K562 (cell line): ENCODE results near the gene PSMA5. TPM values are rescaled to one million over a fixed set of nuclear protein-coding genes. Genes with fewer than 3 reads are reported as not detected.

Experiments used
- CCNT2 ChIP-seq: IDR thresholded peaks from 2 replicates; pipeline ENCODE4 v1.6.1; 2011; ENCODE audit warnings: borderline replicate concordance, low read depth, mild to moderate bottlenecking, moderate library complexity, mixed read lengths, low read length; ENCODE audit not compliant: insufficient read length; ENCODE audit errors: extremely low read depth
- DDX20 ChIP-seq: fragments of 450-650 bp; IDR thresholded peaks from 2 replicates; pipeline ENCODE4 v1.6.1; 2016; ENCODE audit warnings: missing genetic modification characterization, low read depth, mild to moderate bottlenecking, missing compliant biosample characterization, moderate library complexity
- E2F8 ChIP-seq: fragments of 450-650 bp; IDR thresholded peaks from 2 replicates; pipeline ENCODE4 v1.7.1; 2018; ENCODE audit warnings: mild to moderate bottlenecking, low read depth; ENCODE audit not compliant: partially characterized antibody
- ELF2 ChIP-seq: fragments of 250-450 bp; sonication (Bioruptor Pico); IDR thresholded peaks from 2 replicates; pipeline ENCODE4 v1.5.0; 2021; ENCODE audit warnings: mild to moderate bottlenecking
- GTF2F1 ChIP-seq: IDR thresholded peaks from 2 replicates; pipeline ENCODE4 v1.6.1; 2011; ENCODE audit warnings: low read depth, low read length, improper control_type of control experiment
- HNRNPUL1 ChIP-seq: fragments of 200-400 bp; formaldehyde crosslinking; IDR thresholded peaks from 2 replicates; pipeline ENCODE4 v1.6.1; 2017; ENCODE audit warnings: low read length
- MCM5 ChIP-seq: fragments of 450-650 bp; IDR thresholded peaks from 2 replicates; pipeline ENCODE4 v1.6.1; 2016; ENCODE audit warnings: low read depth
- MLX ChIP-seq, 2 experiments: fragments of 450-650 bp in 1 of 2; sonication (generic) in 1 of 2; formaldehyde crosslinking; conservative IDR thresholded peaks; 2 replicates each; pipeline versions ENCODE4 v1.4.0 to v1.8.1; 2020 to 2022; ENCODE audit warnings: mild to moderate bottlenecking in 1 of 2, missing genetic modification reagents in 1 of 2
- OTX1 ChIP-seq: fragments of 450-650 bp; formaldehyde crosslinking; IDR thresholded peaks from 2 replicates; pipeline ENCODE4 v1.4.0; 2022; ENCODE audit warnings: mild to moderate bottlenecking
- RHOXF2B ChIP-seq: fragments of 250-450 bp; sonication (Bioruptor Pico); conservative IDR thresholded peaks from 2 replicates; pipeline ENCODE4 v1.5.1; 2021
- SNAPC5 ChIP-seq: fragments of 250-450 bp; sonication (Bioruptor Pico); IDR thresholded peaks from 2 replicates; pipeline ENCODE4 v1.8.0; 2021; ENCODE audit warnings: moderate library complexity, mild to moderate bottlenecking, inconsistent platforms
- SRF ChIP-seq, 2 experiments: fragments of 250-450, 450-650 bp in 1 of 2; sonication (Bioruptor Pico) in 1 of 2; sonication (generic) in 1 of 2; formaldehyde crosslinking; IDR thresholded peaks; 2 replicates each; pipeline versions ENCODE4 v1.5.0 to v1.5.1; 2020 to 2022; ENCODE audit warnings: mild to moderate bottlenecking in 1 of 2, missing genetic modification reagents in 1 of 2
- TEAD2 ChIP-seq: fragments of 450-650 bp; IDR thresholded peaks from 2 replicates; pipeline ENCODE4 v1.6.1; 2016; ENCODE audit warnings: missing genetic modification characterization, control low read depth, missing compliant biosample characterization
- YBX1 ChIP-seq: fragments of 450-650 bp; IDR thresholded peaks from 2 replicates; pipeline ENCODE4 v1.7.1; 2016; ENCODE audit warnings: mild to moderate bottlenecking
- ZBTB26 ChIP-seq: fragments of 450-650 bp; formaldehyde crosslinking; IDR thresholded peaks from 2 replicates; pipeline ENCODE4 v1.4.0; 2022; ENCODE audit warnings: missing genetic modification characterization
- ZFP1 ChIP-seq: fragments of 450-650 bp; formaldehyde crosslinking; IDR thresholded peaks from 2 replicates; pipeline ENCODE4 v1.4.0; 2020; ENCODE audit warnings: mild to moderate bottlenecking, mixed read lengths
- ZFP91 ChIP-seq: sonication (generic); formaldehyde crosslinking; IDR thresholded peaks from 2 replicates; pipeline ENCODE4 v1.8.0; 2022; ENCODE audit warnings: mild to moderate bottlenecking, missing genetic modification reagents
- ZKSCAN3 ChIP-seq: fragments of 250-450 bp; sonication (Bioruptor Pico); IDR thresholded peaks from 2 replicates; pipeline ENCODE4 v1.4.0; 2020
- ZNF280B ChIP-seq: fragments of 250-450 bp; sonication (Bioruptor Pico); IDR thresholded peaks from 2 replicates; pipeline ENCODE4 v1.5.1; 2021; ENCODE audit warnings: mild to moderate bottlenecking
- ZNF324 ChIP-seq: fragments of 250-450 bp; sonication (Bioruptor Pico); IDR thresholded peaks from 2 replicates; pipeline ENCODE4 v1.4.0; 2020; ENCODE audit warnings: mild to moderate bottlenecking
- ZNF584 ChIP-seq: fragments of 200-800 bp; sonication (Bioruptor generic); IDR thresholded peaks from 2 replicates; pipeline ENCODE4 v1.6.1; 2016; ENCODE audit warnings: low read depth, mild to moderate bottlenecking, missing genetic modification characterization, missing compliant biosample characterization
- polyA plus RNA-seq, 8 experiments: library from polyadenylated mRNA; depleted of rRNA in 4 of 8; stranded (reverse) in 5 of 8; unstranded in 3 of 8; fragments of >200 nt; fragmentation: Nextera tagmentation in 2 of 8; fragmentation: Illumina TruSeq in 1 of 8; extraction: Ambion mirVana in 2 of 8; extraction: Trizol in 1 of 8; gene quantifications; 2 replicates each; pipeline versions ENCODE4 v1.2.1 to v1.2.3, GENCODE V29; 2011 to 2014; ENCODE audit warnings: inconsistent platforms in 1 of 8, missing spikeins in 1 of 8
- total RNA-seq, 7 experiments: library from RNA; depleted of rRNA in 6 of 7; stranded (reverse); fragments of >200 nt in 6 of 7; fragmentation: Illumina TruSeq in 2 of 7; extraction: Trizol in 2 of 7; gene quantifications; 2 replicates each; pipeline versions ENCODE4 v1.2.1 to v1.2.3, GENCODE V29; 2011 to 2021; ENCODE audit warnings: low replicate concordance in 1 of 7

PSMA5 gene
- total and polyA plus RNA-seq, 9 of the 15 experiments (the other 6 are each of a cell fraction or from before 2014, with no cell fraction given): 82.6 to 542 (median 287) TPM

- TF ChIP-seq ZFP91 (CRISPR knock-in tag) (no peak), ZNF280B (CRISPR knock-in tag) (no peak), ZFP1 (CRISPR knock-in tag) (no peak), SNAPC5 (CRISPR knock-in tag) (no peak), ZNF584 (CRISPR knock-in tag) (peak; percentile 51; the same call in 1 of the 2 replicates), MLX (CRISPR knock-in tag; conservative IDR thresholded peaks at IDR 0.05) (no peak), RHOXF2B (no peak), CCNT2 (no peak), HNRNPUL1 (no peak), ZKSCAN3 (CRISPR knock-in tag) (peak; percentile 70; the same call in 1 of the 2 replicates), GTF2F1 (no peak), TEAD2 (tag) (no peak), DDX20 (no peak), MCM5 (no peak), ZNF324 (CRISPR knock-in tag) (no peak), YBX1 (no peak), ZBTB26 (no peak), E2F8 (peak; percentile 71), ELF2 (CRISPR knock-in tag) (no peak), OTX1 (CRISPR knock-in tag) (peak; percentile 37; the same call in 1 of the 2 replicates), SRF (CRISPR knock-in tag; IDR thresholded peaks at IDR 0.05) (peak in 1 of 2 experiments; percentile 65; a peak in 1 of 4 replicates)
Measured at GRCh38 chr1:109389638-109390341, 36.5 kb downstream of the PSMA5 start (continued).
